Measurements from ENCODE around the gene GSTM5. TPM values are rescaled to one million over a fixed set of nuclear protein-coding genes. Genes with fewer than 3 reads are reported as not detected.
"Not testable (repeated sequence)": the region's sequence is repeated elsewhere in the genome, so short reads cannot be mapped to it uniquely, and the experiment has no call there.

Gene GSTM5
- polyA plus RNA-seq, 3 donors: 0.84 to 62.9 (median 5.8) TPM

- WGBS, 3 donors: 74 to 87% (median 87%) methylated on average over 7 of the region's 7 CpGs
- H3K27ac ChIP-seq (ENCODE audit: low read depth, low read length): no peak overlapping the region
Measured at GRCh38 chr1:109722908-109723691, 11.0 kb downstream of the GSTM5 start.

GRCh38 chr1:109724933-109725332 is 12.9 kb downstream of the GSTM5 start:
- WGBS, 3 donors: 73 to 81% (median 80%) methylated on average over 5 of the region's 5 CpGs
- H3K27ac ChIP-seq (ENCODE audit: low read depth, low read length): no peak overlapping the region

GRCh38 chr1:109725510-109725909 is 13.5 kb downstream of the GSTM5 start:
- H3K27ac ChIP-seq (ENCODE audit: low read depth, low read length): no peak overlapping the region
- 48 to 91% (median 90%) methylated on average over 4 of the region's 4 CpGs for WGBS, 3 donors

GRCh38 chr1:109726007-109726406 is 14.0 kb downstream of the GSTM5 start:
- H3K27ac ChIP-seq (ENCODE audit: low read depth, low read length): no peak overlapping the region
- 75 to 82% (median 81%) methylated on average over 1 of the region's 1 CpG for WGBS, 3 donors

GRCh38 chr1:109726728-109727373 is 14.8 kb downstream of the GSTM5 start:
- H3K27ac ChIP-seq (ENCODE audit: low read depth, low read length): no peak overlapping the region
- WGBS, 3 donors: 69 to 92% (median 90%) methylated on average over 12 of the region's 12 CpGs

GRCh38 chr1:109728870-109729269 is 16.8 kb downstream of the GSTM5 start:
- WGBS, 3 donors: 48 to 93% (median 89%) methylated on average over 7 of the region's 7 CpGs
- no peak overlapping the region for H3K27ac ChIP-seq (ENCODE audit: low read depth, low read length)

- WGBS, 3 donors: 70 to 86% (median 78%) methylated on average over 6 of the region's 6 CpGs
- H3K27ac ChIP-seq (ENCODE audit: low read depth, low read length): no peak overlapping the region
Measured at GRCh38 chr1:109730666-109731065, 18.6 kb downstream of the GSTM5 start.

- WGBS, 3 donors: 21 to 71% (median 58%) methylated on average over 3 of the region's 3 CpGs
- no peak overlapping the region for H3K27ac ChIP-seq (ENCODE audit: low read depth, low read length)
Measured at GRCh38 chr1:109732390-109732881, 20.4 kb downstream of the GSTM5 start.

- no peak overlapping the region for H3K27ac ChIP-seq (ENCODE audit: low read depth, low read length)
- WGBS, 3 donors: 81 to 90% (median 90%) methylated on average over 4 of the region's 4 CpGs
Measured at GRCh38 chr1:109733236-109733870, 21.3 kb downstream of the GSTM5 start.

- H3K27ac ChIP-seq (ENCODE audit: low read depth, low read length): no peak overlapping the region
- WGBS, 3 donors: 1 to 2% (median 2%) methylated on average over 79 to 86 of the region's 86 CpGs
Measured at GRCh38 chr1:109739738-109740614, 27.9 kb downstream of the GSTM5 start.

GRCh38 chr1:109740615-109741373 is 28.7 kb downstream of the GSTM5 start, which contains the start of gene GSTM3:
Gene GSTM3, minus strand, starts transcription at chr1:109741038. Its CDS starts 751 bp downstream, at chr1:109740287.
- no peak within 1 kb of the TSS for H3K27ac ChIP-seq (ENCODE audit: low read depth, low read length)
- WGBS, 3 donors: 2 to 15% (median 11%) methylated on average over 10 of the region's 10 CpGs

- H3K27ac ChIP-seq (ENCODE audit: low read depth, low read length): not testable (repeated sequence)
- 86 to 94% (median 90%) methylated on average over 8 to 10 of the region's 10 CpGs for WGBS, 3 donors
Measured at GRCh38 chr1:109748311-109748710, 36.3 kb downstream of the GSTM5 start.

- no peak overlapping the region for H3K27ac ChIP-seq (ENCODE audit: low read depth, low read length)
Measured at GRCh38 chr1:109749221-109749620, 37.2 kb downstream of the GSTM5 start.

GRCh38 chr1:109750241-109750882 is 38.3 kb downstream of the GSTM5 start:
- 93 to 94% (median 93%) methylated on average over 11 of the region's 11 CpGs for WGBS, 3 donors
- H3K27ac ChIP-seq (ENCODE audit: low read depth, low read length): no peak overlapping the region

- H3K27ac ChIP-seq (ENCODE audit: low read depth, low read length): no peak overlapping the region
- WGBS, 3 donors: 59 to 83% (median 83%) methylated on average over 6 of the region's 6 CpGs
Measured at GRCh38 chr1:109750920-109751319, 38.9 kb downstream of the GSTM5 start.

- no peak overlapping the region for H3K27ac ChIP-seq (ENCODE audit: low read depth, low read length)
- WGBS, 3 donors: 86 to 92% (median 89%) methylated on average over 12 of the region's 12 CpGs
Measured at GRCh38 chr1:109751531-109752260, 39.6 kb downstream of the GSTM5 start.

GRCh38 chr1:109754738-109755137 is 42.7 kb downstream of the GSTM5 start:
- 79 to 85% (median 83%) methylated on average over 2 of the region's 2 CpGs for WGBS, 3 donors
- H3K27ac ChIP-seq (ENCODE audit: low read depth, low read length): no peak overlapping the region
